Neuron (in vitro differentiated cells): ENCODE measurements around the gene SLITRK5.

Experiments used
- H2AFZ ChIP-seq: one replicate; pipeline ENCODE4 v1.6.1; 2013; ENCODE audit warnings: low read depth, mild to moderate bottlenecking, inconsistent platforms, low read length, moderate library complexity
- H3K27me3 ChIP-seq: one replicate; pipeline ENCODE4 v1.6.1; 2013; ENCODE audit warnings: low read length; ENCODE audit not compliant: insufficient read depth
- H3K36me3 ChIP-seq: one replicate; pipeline ENCODE4 v1.6.1; 2013; ENCODE audit warnings: low read length; ENCODE audit not compliant: insufficient read depth
- H3K4me1 ChIP-seq: one replicate; pipeline ENCODE4 v1.6.1; 2013; ENCODE audit warnings: low read length; ENCODE audit not compliant: insufficient read depth
- H3K4me3 ChIP-seq: 2 replicates; pipeline ENCODE4 v1.5.1; 2013; ENCODE audit warnings: mild to moderate bottlenecking, low read length, moderate library complexity
- H3K9me3 ChIP-seq: one replicate; pipeline ENCODE4 v1.6.1; 2013; ENCODE audit warnings: low read length

SLITRK5 gene

GRCh38 chr13:87677496-87678371, 6.6 kb downstream of the SLITRK5 start:
- H3K36me3 ChIP-seq, result peaks cover 40% of the 10 kb centered on the region

GRCh38 chr13:87678372-87678752, 7.2 kb downstream of the SLITRK5 start:
- H2AFZ ChIP-seq, result no peak overlapping the region
- H3K36me3 ChIP-seq, result peaks cover 40% of the 10 kb centered on the region
- no peak overlapping the region for H3K4me3 ChIP-seq
- peaks cover 22% of the 10 kb centered on the region for H3K9me3 ChIP-seq
- no peaks in the 10 kb centered on the region for H3K27me3 ChIP-seq
- peaks cover 5% of the 10 kb centered on the region for H3K4me1 ChIP-seq

More at GRCh38 chr13:87677496-87678371, 6.6 kb downstream of the SLITRK5 start:
- Histone ChIP-seq H2AFZ (no peak overlapping the region), H3K9me3 (peaks cover 22% of the 10 kb centered on the region), H3K27me3 (no peaks in the 10 kb centered on the region), H3K4me3 (no peak overlapping the region), H3K4me1 (peaks cover 5% of the 10 kb centered on the region)

- peaks cover 2% of the 10 kb centered on the region for H3K4me1 ChIP-seq
These were observed 9.1 kb downstream of the SLITRK5 start for GRCh38 chr13:87680298-87680697.

GRCh38 chr13:87684850-87685742, 13.9 kb downstream of the SLITRK5 start:
- no peaks in the 10 kb centered on the region for H3K4me1 ChIP-seq
- H3K36me3 ChIP-seq, result peaks cover 3% of the 10 kb centered on the region
- H2AFZ ChIP-seq, result no peak overlapping the region
- H3K27me3 ChIP-seq, result no peaks in the 10 kb centered on the region
- H3K9me3 ChIP-seq, result no peaks in the 10 kb centered on the region
- H3K4me3 ChIP-seq, result no peak overlapping the region

More at GRCh38 chr13:87680298-87680697, 9.1 kb downstream of the SLITRK5 start:
- Histone ChIP-seq H3K27me3 (no peaks in the 10 kb centered on the region), H3K9me3 (peaks cover 22% of the 10 kb centered on the region), H2AFZ (no peak overlapping the region), H3K4me3 (no peak overlapping the region), H3K36me3 (peaks cover 40% of the 10 kb centered on the region)

GRCh38 chr13:87696458-87696857, 25.3 kb downstream of the SLITRK5 start:
- Histone ChIP-seq H3K9me3 (no peaks in the 10 kb centered on the region), H2AFZ (no peak overlapping the region), H3K27me3 (no peaks in the 10 kb centered on the region), H3K4me3 (no peak overlapping the region), H3K36me3 (no peaks in the 10 kb centered on the region), H3K4me1 (no peaks in the 10 kb centered on the region)

GRCh38 chr13:87698268-87698667, 27.1 kb downstream of the SLITRK5 start:
- H3K36me3 ChIP-seq, result no peaks in the 10 kb centered on the region
- no peaks in the 10 kb centered on the region for H3K4me1 ChIP-seq
- no peak overlapping the region for H3K4me3 ChIP-seq
- H2AFZ ChIP-seq, result no peak overlapping the region
- no peaks in the 10 kb centered on the region for H3K27me3 ChIP-seq
- H3K9me3 ChIP-seq, result no peaks in the 10 kb centered on the region

GRCh38 chr13:87709947-87710346, 38.8 kb downstream of the SLITRK5 start:
- H3K4me3 ChIP-seq, result no peak overlapping the region
- no peaks in the 10 kb centered on the region for H3K4me1 ChIP-seq
- H3K9me3 ChIP-seq, result no peaks in the 10 kb centered on the region
- no peak overlapping the region for H2AFZ ChIP-seq
- H3K27me3 ChIP-seq, result no peaks in the 10 kb centered on the region
- H3K36me3 ChIP-seq, result no peaks in the 10 kb centered on the region

GRCh38 chr13:87712012-87712411, 40.8 kb downstream of the SLITRK5 start:
- Histone ChIP-seq H3K4me1 (no peaks in the 10 kb centered on the region), H2AFZ (no peak overlapping the region), H3K4me3 (no peak overlapping the region), H3K27me3 (no peaks in the 10 kb centered on the region), H3K36me3 (no peaks in the 10 kb centered on the region), H3K9me3 (no peaks in the 10 kb centered on the region)
